Measurements from ENCODE around the gene GADL1.

GADL1 gene

GRCh38 chr3:30774062-30774461 lies 120.4 kb downstream of the GADL1 start:
- Mint-ChIP-seq H3K9me3 (no peaks in the 10 kb centered on the region), H3K4me1 (ENCODE audit: low read depth) (no peaks in the 10 kb centered on the region)

DNA sequence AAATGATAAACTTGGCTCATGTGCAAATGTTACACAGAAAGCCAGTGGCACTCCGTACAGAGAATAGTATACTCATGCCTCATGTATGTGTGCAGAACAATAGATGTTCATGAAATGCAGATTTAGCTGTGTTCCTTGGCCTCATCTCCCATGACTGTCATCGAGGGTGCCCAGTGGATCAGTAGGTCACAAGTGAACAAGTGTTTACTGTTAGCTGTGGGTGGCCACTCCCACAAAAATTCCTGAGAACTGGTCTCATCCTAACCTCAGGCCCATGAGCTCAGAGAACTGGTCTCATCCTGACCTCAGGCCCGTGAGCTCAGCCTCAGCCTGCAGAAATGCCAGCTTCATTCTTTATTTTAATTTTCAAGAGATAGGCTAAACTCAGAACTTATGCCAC lies 124.1 kb downstream of the GADL1 start:
- H3K4me3 Mint-ChIP-seq, result no peak overlapping the region
- DNase-seq (ENCODE audit: low spot score), result no peak
- no peak overlapping the region for H3K27ac Mint-ChIP-seq
- H3K9me3 Mint-ChIP-seq, result no peaks in the 10 kb centered on the region
- H3K4me1 Mint-ChIP-seq (ENCODE audit: low read depth), result peaks cover 2% of the 10 kb centered on the region
- peaks cover 38% of the 10 kb centered on the region for H3K27me3 Mint-ChIP-seq (ENCODE audit: low read depth)
- H3K36me3 Mint-ChIP-seq (ENCODE audit: low read depth), result no peaks in the 10 kb centered on the region

More at GRCh38 chr3:30774062-30774461, 120.4 kb downstream of the GADL1 start:
- H3K27ac Mint-ChIP-seq, result no peak overlapping the region
- H3K4me3 Mint-ChIP-seq, result no peak overlapping the region
- peaks cover 20% of the 10 kb centered on the region for H3K27me3 Mint-ChIP-seq (ENCODE audit: low read depth)
- no peak for DNase-seq (ENCODE audit: low spot score)
- no peaks in the 10 kb centered on the region for H3K36me3 Mint-ChIP-seq (ENCODE audit: low read depth)

GRCh38 chr3:30768703-30769550 lies 125.5 kb downstream of the GADL1 start:
- Mint-ChIP-seq H3K4me1 (ENCODE audit: low read depth) (peaks cover 4% of the 10 kb centered on the region), H3K27me3 (ENCODE audit: low read depth) (peaks cover 40% of the 10 kb centered on the region), H3K9me3 (no peaks in the 10 kb centered on the region), H3K4me3 (no peak overlapping the region), H3K27ac (no peak overlapping the region), H3K36me3 (ENCODE audit: low read depth) (no peaks in the 10 kb centered on the region)
- DNase-seq (ENCODE audit: low spot score), result peak; percentile 57

GRCh38 chr3:30768046-30768445 lies 126.4 kb downstream of the GADL1 start:
- Mint-ChIP-seq H3K27me3 (ENCODE audit: low read depth) (peaks cover 37% of the 10 kb centered on the region), H3K4me3 (no peak overlapping the region), H3K27ac (no peak overlapping the region), H3K36me3 (ENCODE audit: low read depth) (no peaks in the 10 kb centered on the region), H3K4me1 (ENCODE audit: low read depth) (peaks cover 4% of the 10 kb centered on the region), H3K9me3 (no peaks in the 10 kb centered on the region)
- no peak for DNase-seq (ENCODE audit: low spot score)

GRCh38 chr3:30766522-30766921 lies 127.9 kb downstream of the GADL1 start:
- Mint-ChIP-seq H3K4me3 (no peak overlapping the region), H3K27me3 (ENCODE audit: low read depth) (peaks cover 27% of the 10 kb centered on the region), H3K9me3 (no peaks in the 10 kb centered on the region), H3K27ac (no peak overlapping the region), H3K4me1 (ENCODE audit: low read depth) (peaks cover 4% of the 10 kb centered on the region), H3K36me3 (ENCODE audit: low read depth) (no peaks in the 10 kb centered on the region)
- no peak for DNase-seq (ENCODE audit: low spot score)

DNA sequence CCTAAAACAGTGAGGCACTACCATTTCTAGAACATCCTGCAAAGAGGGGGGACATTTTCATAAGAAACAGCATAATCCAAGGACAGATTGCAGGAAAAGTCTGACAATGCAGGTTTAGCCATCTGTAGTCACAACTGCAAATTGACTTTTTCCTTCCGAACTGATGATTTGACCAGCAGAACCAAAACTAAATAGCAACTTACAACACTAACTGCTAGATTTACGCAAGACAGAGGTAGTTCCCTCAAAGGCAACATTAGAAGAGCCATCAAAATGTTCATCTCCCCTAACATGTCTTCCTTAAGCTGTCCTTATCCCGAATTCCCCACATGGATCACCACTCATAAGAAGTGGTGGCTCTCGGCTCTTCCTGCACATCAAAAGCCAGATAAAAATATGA lies 129.6 kb downstream of the GADL1 start:
- no peak overlapping the region for H3K4me3 Mint-ChIP-seq
- H3K9me3 Mint-ChIP-seq, result no peaks in the 10 kb centered on the region
- no peaks in the 10 kb centered on the region for H3K36me3 Mint-ChIP-seq (ENCODE audit: low read depth)
- no peak overlapping the region for H3K27ac Mint-ChIP-seq
- H3K27me3 Mint-ChIP-seq (ENCODE audit: low read depth), result peaks cover 32% of the 10 kb centered on the region
- no peak for DNase-seq (ENCODE audit: low spot score)
- H3K4me1 Mint-ChIP-seq (ENCODE audit: low read depth), result peaks cover 4% of the 10 kb centered on the region

- no peaks in the 10 kb centered on the region for H3K36me3 Mint-ChIP-seq (ENCODE audit: low read depth)
- DNase-seq (ENCODE audit: low spot score), result no peak
- no peak overlapping the region for H3K4me3 Mint-ChIP-seq
- no peaks in the 10 kb centered on the region for H3K9me3 Mint-ChIP-seq
- peaks cover 4% of the 10 kb centered on the region for H3K4me1 Mint-ChIP-seq (ENCODE audit: low read depth)
- peaks cover 32% of the 10 kb centered on the region for H3K27me3 Mint-ChIP-seq (ENCODE audit: low read depth)
- no peak overlapping the region for H3K27ac Mint-ChIP-seq
Observed at GRCh38 chr3:30764281-30764680, 130.2 kb downstream of the GADL1 start.

DNA sequence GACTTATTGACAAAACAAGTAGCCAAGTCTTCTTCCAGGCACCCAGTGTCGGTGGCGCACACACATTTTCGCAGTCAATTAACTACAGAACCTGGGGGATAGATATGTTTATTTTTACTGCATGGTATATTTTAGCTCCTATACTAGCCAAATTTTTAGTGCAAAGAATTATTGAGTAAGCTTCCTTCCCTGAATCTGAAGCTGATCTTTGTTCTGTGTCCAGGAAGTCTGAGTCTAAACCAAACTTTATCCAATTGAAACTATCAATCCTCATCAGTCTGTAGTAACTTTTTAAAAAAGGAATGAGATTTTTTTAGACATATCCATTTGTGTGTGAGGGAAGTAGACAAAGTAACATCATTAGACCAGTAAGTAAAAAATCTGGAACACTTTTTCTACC lies 133.1 kb downstream of the GADL1 start:
- no peak overlapping the region for H3K4me3 Mint-ChIP-seq
- H3K4me1 Mint-ChIP-seq (ENCODE audit: low read depth), result peaks cover 2% of the 10 kb centered on the region
- H3K36me3 Mint-ChIP-seq (ENCODE audit: low read depth), result no peaks in the 10 kb centered on the region
- no peak overlapping the region for H3K27ac Mint-ChIP-seq
- H3K9me3 Mint-ChIP-seq, result no peaks in the 10 kb centered on the region
- no peak for DNase-seq (ENCODE audit: low spot score)
- H3K27me3 Mint-ChIP-seq (ENCODE audit: low read depth), result peaks cover 17% of the 10 kb centered on the region

DNA sequence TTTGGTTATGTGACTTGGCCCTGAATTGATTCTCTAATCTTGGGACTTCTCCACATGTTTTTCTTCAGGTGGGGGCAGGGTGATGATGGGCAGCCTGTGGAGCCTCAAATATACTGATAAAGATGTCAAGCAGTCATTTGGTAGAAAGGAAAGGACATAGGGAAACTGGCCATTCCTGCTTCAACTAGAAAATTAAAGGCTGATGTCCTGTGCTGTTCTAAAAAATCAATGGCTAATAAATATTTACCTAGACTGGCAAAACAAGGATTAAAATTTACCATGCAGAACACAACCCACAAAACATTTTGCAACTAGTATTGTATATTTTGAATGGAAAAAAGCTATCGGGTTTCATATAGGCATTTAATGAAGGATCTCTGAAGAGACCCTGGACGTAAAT lies 133.7 kb downstream of the GADL1 start:
- no peaks in the 10 kb centered on the region for H3K9me3 Mint-ChIP-seq
- peaks cover 2% of the 10 kb centered on the region for H3K4me1 Mint-ChIP-seq (ENCODE audit: low read depth)
- H3K27me3 Mint-ChIP-seq (ENCODE audit: low read depth), result peaks cover 16% of the 10 kb centered on the region
- DNase-seq (ENCODE audit: low spot score), result no peak
- H3K36me3 Mint-ChIP-seq (ENCODE audit: low read depth), result no peaks in the 10 kb centered on the region
- no peak overlapping the region for H3K4me3 Mint-ChIP-seq
- no peak overlapping the region for H3K27ac Mint-ChIP-seq

DNA sequence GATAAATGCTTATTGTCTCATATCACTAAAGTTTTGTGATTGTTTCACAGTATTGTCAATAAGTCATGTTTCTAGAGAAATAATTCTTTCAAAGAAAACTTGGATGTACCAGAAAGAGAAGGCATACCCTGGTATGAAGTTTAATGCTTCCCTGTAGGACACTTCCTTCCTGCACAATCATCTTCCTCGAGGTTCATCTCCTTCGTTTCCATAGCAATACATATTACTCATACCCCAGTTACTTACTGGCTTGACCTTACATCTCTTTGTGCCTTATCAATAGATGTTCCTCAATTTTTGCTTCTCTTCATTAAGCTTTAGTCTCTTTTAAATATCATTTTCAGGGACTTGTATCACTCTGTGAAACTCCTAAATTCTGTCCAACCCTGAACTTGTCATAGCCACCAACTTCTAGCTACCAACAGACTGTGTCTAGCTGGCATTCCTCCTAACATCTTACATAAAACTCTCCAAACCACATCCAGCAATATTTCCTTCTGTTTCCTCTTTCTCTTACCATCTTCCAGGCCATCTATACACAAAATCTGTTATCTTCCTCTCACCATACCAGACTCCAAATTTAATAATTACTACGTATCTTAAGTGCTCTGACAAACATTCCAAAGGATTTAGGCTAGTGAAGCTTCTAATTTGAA lies 134.3 kb downstream of the GADL1 start:
- no peak for DNase-seq (ENCODE audit: low spot score)
- Mint-ChIP-seq H3K36me3 (ENCODE audit: low read depth) (no peaks in the 10 kb centered on the region), H3K27me3 (ENCODE audit: low read depth) (peaks cover 15% of the 10 kb centered on the region), H3K4me3 (no peak overlapping the region), H3K9me3 (no peaks in the 10 kb centered on the region), H3K27ac (no peak overlapping the region), H3K4me1 (ENCODE audit: low read depth) (peaks cover 2% of the 10 kb centered on the region)

DNA sequence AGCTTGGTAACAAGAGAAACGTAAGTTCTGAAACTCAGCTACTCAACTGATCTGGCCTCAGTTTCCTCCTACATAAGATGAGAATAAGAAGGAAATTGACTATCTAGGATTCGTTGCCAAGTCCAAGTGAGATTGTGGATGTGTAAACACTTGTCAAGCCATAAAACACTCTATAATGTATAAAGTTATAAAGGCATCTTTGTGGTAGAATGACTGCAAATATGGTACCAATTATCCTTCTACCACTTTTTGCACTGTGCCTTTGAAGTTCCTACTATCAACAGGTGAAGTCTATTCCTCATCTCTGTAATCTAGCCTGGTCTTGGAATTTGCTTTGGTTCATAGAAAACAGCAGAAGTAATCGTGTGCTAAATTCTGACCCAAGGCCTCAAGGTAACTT lies 138.2 kb downstream of the GADL1 start:
- H3K9me3 Mint-ChIP-seq, result no peaks in the 10 kb centered on the region
- DNase-seq (ENCODE audit: low spot score), result no peak
- peaks cover 9% of the 10 kb centered on the region for H3K27me3 Mint-ChIP-seq (ENCODE audit: low read depth)
- H3K36me3 Mint-ChIP-seq (ENCODE audit: low read depth), result no peaks in the 10 kb centered on the region
- no peak overlapping the region for H3K27ac Mint-ChIP-seq
- no peak overlapping the region for H3K4me3 Mint-ChIP-seq
- peaks cover 10% of the 10 kb centered on the region for H3K4me1 Mint-ChIP-seq (ENCODE audit: low read depth)

GRCh38 chr3:30754426-30754825 lies 140.0 kb downstream of the GADL1 start:
- DNase-seq (ENCODE audit: low spot score), result no peak
- Mint-ChIP-seq H3K4me3 (no peak overlapping the region), H3K27ac (no peak overlapping the region), H3K36me3 (ENCODE audit: low read depth) (no peaks in the 10 kb centered on the region), H3K9me3 (no peaks in the 10 kb centered on the region), H3K4me1 (ENCODE audit: low read depth) (peaks cover 10% of the 10 kb centered on the region), H3K27me3 (ENCODE audit: low read depth) (no peaks in the 10 kb centered on the region)

- Mint-ChIP-seq H3K27me3 (ENCODE audit: low read depth) (no peaks in the 10 kb centered on the region), H3K9me3 (no peaks in the 10 kb centered on the region), H3K27ac (no peak overlapping the region), H3K4me3 (no peak overlapping the region), H3K36me3 (ENCODE audit: low read depth) (no peaks in the 10 kb centered on the region), H3K4me1 (ENCODE audit: low read depth) (peaks cover 13% of the 10 kb centered on the region)
- DNase-seq (ENCODE audit: low spot score), result no peak
Observed at GRCh38 chr3:30753766-30754165, 140.7 kb downstream of the GADL1 start.

DNA sequence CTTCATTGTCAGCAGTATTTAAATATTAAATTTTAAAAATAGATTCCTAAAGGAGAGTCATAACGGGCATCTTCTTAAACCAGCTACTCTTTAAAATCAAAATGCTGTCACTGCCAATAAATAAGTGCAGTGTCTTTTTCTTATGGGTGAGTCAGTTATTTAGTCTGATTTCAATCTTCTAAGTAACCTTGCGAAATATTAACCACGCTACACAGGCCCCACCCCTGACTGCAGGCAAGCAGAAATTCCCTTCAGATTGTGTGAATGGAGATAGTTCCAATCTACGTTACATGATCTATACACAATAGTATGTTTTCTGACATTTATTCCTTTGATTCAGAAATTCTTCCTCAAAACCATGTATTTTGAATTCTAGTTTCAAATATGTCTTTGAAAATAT lies 141.5 kb downstream of the GADL1 start:
- no peak overlapping the region for H3K4me3 Mint-ChIP-seq
- no peaks in the 10 kb centered on the region for H3K27me3 Mint-ChIP-seq (ENCODE audit: low read depth)
- DNase-seq (ENCODE audit: low spot score), result no peak
- no peaks in the 10 kb centered on the region for H3K36me3 Mint-ChIP-seq (ENCODE audit: low read depth)
- no peak overlapping the region for H3K27ac Mint-ChIP-seq
- peaks cover 14% of the 10 kb centered on the region for H3K4me1 Mint-ChIP-seq (ENCODE audit: low read depth)
- H3K9me3 Mint-ChIP-seq, result no peaks in the 10 kb centered on the region
